Activated CD4-positive, alpha-beta T cell treated with anti-CD3 and anti-CD28 coated beads, Interleukin-2, amount 50 U/mL, for 4 hours (primary cell): Measurements from ENCODE around the gene TLR9.
"Not testable (repeated sequence)": the region's sequence is repeated elsewhere in the genome, so short reads cannot be mapped to it uniquely, and the experiment has no call there.

Experiments
- DNase-seq, 2 experiments: peaks; one replicate each; pipeline ENCODE4 v3.0.0-alpha.2; 2020

TLR9 gene

GRCh38 chr3:52225452-52226228, at the start of gene TLR9:
TSS of gene TLR9 (minus strand) at chr3:52225645. CDS start at chr3:52225529, 116 bp downstream.
- DNase-seq = no peak

GRCh38 chr3:52274781-52275180, 49.3 kb upstream of the TLR9 start:
- DNase-seq = not testable (repeated sequence)

GRCh38 chr3:52272831-52273230, 47.4 kb upstream of the TLR9 start:
- DNase-seq = no peak

GRCh38 chr3:52272172-52272571, 46.7 kb upstream of the TLR9 start:
- not testable (repeated sequence) for DNase-seq

- DNase-seq = no peak
Measured at GRCh38 chr3:52270252-52270754, 44.9 kb upstream of the TLR9 start.

GRCh38 chr3:52269776-52270175, 44.3 kb upstream of the TLR9 start:
- no peak for DNase-seq

- peak; percentile 69 to 71 for DNase-seq
Measured at GRCh38 chr3:52268036-52268435, 42.6 kb upstream of the TLR9 start.

GRCh38 chr3:52265387-52265786, 39.9 kb upstream of the TLR9 start:
- no peak for DNase-seq

GRCh38 chr3:52262447-52262846, 37.0 kb upstream of the TLR9 start:
- DNase-seq = no peak

GRCh38 chr3:52259448-52259847, 34.0 kb upstream of the TLR9 start:
- DNase-seq = no peak

- DNase-seq = no peak
Measured at GRCh38 chr3:52259035-52259434, 33.6 kb upstream of the TLR9 start.

GRCh38 chr3:52257911-52258310, 32.5 kb upstream of the TLR9 start:
- DNase-seq = no peak

- no peak for DNase-seq
Measured at GRCh38 chr3:52256622-52257021, 31.2 kb upstream of the TLR9 start.

- DNase-seq = no peak
Measured at GRCh38 chr3:52256159-52256558, 30.7 kb upstream of the TLR9 start.

- DNase-seq = no peak
Measured at GRCh38 chr3:52254608-52255007, 29.2 kb upstream of the TLR9 start.

GRCh38 chr3:52253314-52254304, 28.2 kb upstream of the TLR9 start:
- DNase-seq = peak; percentile 81 to 85

- no peak for DNase-seq
Measured at GRCh38 chr3:52250122-52250521, 24.7 kb upstream of the TLR9 start.

GRCh38 chr3:52249683-52250082, 24.2 kb upstream of the TLR9 start:
- no peak for DNase-seq

GRCh38 chr3:52248816-52249547, 23.5 kb upstream of the TLR9 start:
- no peak for DNase-seq

GRCh38 chr3:52248165-52248541, 22.7 kb upstream of the TLR9 start:
- DNase-seq = no peak

- DNase-seq = no peak
Measured at GRCh38 chr3:52247409-52248164, 22.1 kb upstream of the TLR9 start.
